Astrocyte (in vitro differentiated cells and primary cell): Measurements from ENCODE around the gene ZNF33B.

Source experiments
- CTCF ChIP-seq: IDR thresholded peaks from 2 replicates; pipeline ENCODE4 v1.5.1; 2011; ENCODE audit warnings: low read depth, mild to moderate bottlenecking, inconsistent platforms, low read length, moderate library complexity; ENCODE audit not compliant: insufficient read depth
- EZH2 ChIP-seq: IDR thresholded peaks from 2 replicates; pipeline ENCODE4 v1.6.1; 2012; ENCODE audit warnings: mild to moderate bottlenecking, low read length, inconsistent platforms; ENCODE audit not compliant: insufficient read depth

GRCh38 chr10:42594246-42594650 lies 44.1 kb downstream of the ZNF33B start:
- no peak for TF ChIP-seq CTCF
- TF ChIP-seq EZH2 = no peak
